HFFc6 (cell line): Measurements from ENCODE around the gene ENTPD6. TPM values are rescaled to one million over a fixed set of nuclear protein-coding genes. Genes with fewer than 3 reads are reported as not detected.

ENCODE experiments used
- DNase-seq: peaks from one replicate; pipeline ENCODE4 v3.0.0-alpha.2; 2018
- H3K27ac Mint-ChIP-seq: 2 replicates; pipeline ENCODE4 v1.8.0; 2020; ENCODE audit warnings: mild to moderate bottlenecking, mixed read lengths
- H3K27me3 Mint-ChIP-seq: 2 replicates; pipeline ENCODE4 v1.8.0; 2021; ENCODE audit warnings: mild to moderate bottlenecking, moderate library complexity, mixed read lengths; ENCODE audit not compliant: insufficient read depth
- H3K36me3 Mint-ChIP-seq: 2 replicates; pipeline ENCODE4 v1.8.0; 2021; ENCODE audit warnings: low read depth, mixed read lengths
- H3K4me1 Mint-ChIP-seq: 2 replicates; pipeline ENCODE4 v1.8.0; 2020; ENCODE audit warnings: low read depth, mixed read lengths
- H3K4me3 Mint-ChIP-seq: 2 replicates; pipeline ENCODE4 v1.8.0; 2020; ENCODE audit warnings: mild to moderate bottlenecking, moderate library complexity, mixed read lengths
- H3K9me3 Mint-ChIP-seq: 2 replicates; pipeline ENCODE4 v1.8.0; 2020; ENCODE audit warnings: mild to moderate bottlenecking, mixed read lengths
- total RNA-seq, 6 experiments: library from RNA; stranded (reverse); fragmentation: NEBNext Ultra II Directional; extraction: Animal tissue kit (Norgen Biotek cat#: 25700); gene quantifications; 2 replicates in 1 of 6; 3 replicates in 5 of 6; pipeline ENCODE4 v1.2.3, GENCODE V29; 2021
- TF ChIP-seq, protein P1 (sequence below): fragments of 200-600 bp; sonication (generic); IDR thresholded peaks from 2 replicates; pipeline ENCODE4 v1.5.0; 2021; ENCODE audit warnings: antibody characterized with exemption, mild to moderate bottlenecking

The ENTPD6 gene
- total RNA-seq, 6 experiments from 2014 or later, result 46.2 to 53.2 (median 51.6) TPM

DNA sequence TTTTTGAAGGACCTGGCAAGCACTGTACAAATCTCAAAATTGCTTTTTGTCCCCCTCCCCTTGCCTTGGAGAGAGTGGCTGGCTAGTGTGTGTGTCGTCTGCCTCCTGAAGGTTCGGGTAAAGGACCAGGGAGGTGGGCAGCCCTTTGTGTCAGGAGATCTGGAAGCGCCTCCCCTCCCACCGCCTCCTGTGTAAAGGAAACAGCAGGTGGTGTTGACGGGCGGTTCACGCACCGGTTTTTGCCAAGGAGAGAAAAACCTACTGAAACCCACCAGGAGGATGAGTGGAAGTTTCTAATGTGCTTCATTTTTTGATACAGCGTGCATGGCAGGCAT lies 1.2 kb downstream of the ENTPD6 start:
- H3K4me1 Mint-ChIP-seq, result peaks cover 46% of the 10 kb centered on the region
- H3K4me3 Mint-ChIP-seq, result peak overlapping the region; percentile 97
- no peaks in the 10 kb centered on the region; the same call in 1 of the 2 replicates for H3K36me3 Mint-ChIP-seq
- TF ChIP-seq, protein P1, sequence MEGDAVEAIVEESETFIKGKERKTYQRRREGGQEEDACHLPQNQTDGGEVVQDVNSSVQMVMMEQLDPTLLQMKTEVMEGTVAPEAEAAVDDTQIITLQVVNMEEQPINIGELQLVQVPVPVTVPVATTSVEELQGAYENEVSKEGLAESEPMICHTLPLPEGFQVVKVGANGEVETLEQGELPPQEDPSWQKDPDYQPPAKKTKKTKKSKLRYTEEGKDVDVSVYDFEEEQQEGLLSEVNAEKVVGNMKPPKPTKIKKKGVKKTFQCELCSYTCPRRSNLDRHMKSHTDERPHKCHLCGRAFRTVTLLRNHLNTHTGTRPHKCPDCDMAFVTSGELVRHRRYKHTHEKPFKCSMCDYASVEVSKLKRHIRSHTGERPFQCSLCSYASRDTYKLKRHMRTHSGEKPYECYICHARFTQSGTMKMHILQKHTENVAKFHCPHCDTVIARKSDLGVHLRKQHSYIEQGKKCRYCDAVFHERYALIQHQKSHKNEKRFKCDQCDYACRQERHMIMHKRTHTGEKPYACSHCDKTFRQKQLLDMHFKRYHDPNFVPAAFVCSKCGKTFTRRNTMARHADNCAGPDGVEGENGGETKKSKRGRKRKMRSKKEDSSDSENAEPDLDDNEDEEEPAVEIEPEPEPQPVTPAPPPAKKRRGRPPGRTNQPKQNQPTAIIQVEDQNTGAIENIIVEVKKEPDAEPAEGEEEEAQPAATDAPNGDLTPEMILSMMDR, result no peak
- peaks cover 9% of the 10 kb centered on the region for H3K27me3 Mint-ChIP-seq
- H3K9me3 Mint-ChIP-seq, result no peaks in the 10 kb centered on the region
- no peak overlapping the region for H3K27ac Mint-ChIP-seq
- DNase-seq, result no peak

DNA sequence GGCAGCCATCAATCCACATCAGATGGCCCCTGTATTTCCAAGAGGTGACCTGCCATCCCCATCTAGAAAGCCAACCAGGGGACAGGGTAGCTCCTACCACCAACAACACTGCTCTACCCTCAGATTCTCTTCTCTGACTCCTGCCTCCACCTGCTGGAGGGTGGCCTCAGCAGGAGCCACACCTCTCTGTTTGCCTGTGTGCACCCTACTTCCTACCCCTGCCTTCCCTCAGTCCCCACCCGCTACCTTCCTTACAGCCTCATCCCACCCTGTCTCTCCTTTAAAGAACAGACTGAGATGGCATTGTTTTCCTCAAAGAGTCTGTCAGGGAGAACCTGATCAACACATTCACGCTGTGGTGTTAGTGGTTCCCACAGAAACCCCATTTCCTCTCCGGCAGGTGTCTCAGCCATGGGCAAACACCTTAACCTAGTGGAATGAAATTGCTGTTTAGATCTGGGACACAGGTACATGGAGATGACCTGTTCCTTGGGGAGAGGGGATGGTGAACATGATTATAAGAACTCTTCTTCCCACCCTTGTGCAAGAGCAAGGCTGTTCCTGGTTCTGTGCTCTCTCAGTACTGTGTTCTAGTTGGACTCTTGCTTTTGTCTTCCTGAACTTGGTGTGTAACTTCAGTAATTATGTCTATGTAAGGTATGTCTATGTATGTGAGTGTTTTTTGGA lies 1.8 kb downstream of the ENTPD6 start:
- H3K4me1 Mint-ChIP-seq, result peaks cover 46% of the 10 kb centered on the region
- DNase-seq, result no peak
- H3K4me3 Mint-ChIP-seq, result peak overlapping the region; percentile 97
- no peak overlapping the region for H3K27ac Mint-ChIP-seq
- H3K9me3 Mint-ChIP-seq, result no peaks in the 10 kb centered on the region
- peaks cover 5% of the 10 kb centered on the region for H3K27me3 Mint-ChIP-seq
- H3K36me3 Mint-ChIP-seq, result no peaks in the 10 kb centered on the region; the same call in 1 of the 2 replicates
- TF ChIP-seq, protein P1, result no peak

DNA sequence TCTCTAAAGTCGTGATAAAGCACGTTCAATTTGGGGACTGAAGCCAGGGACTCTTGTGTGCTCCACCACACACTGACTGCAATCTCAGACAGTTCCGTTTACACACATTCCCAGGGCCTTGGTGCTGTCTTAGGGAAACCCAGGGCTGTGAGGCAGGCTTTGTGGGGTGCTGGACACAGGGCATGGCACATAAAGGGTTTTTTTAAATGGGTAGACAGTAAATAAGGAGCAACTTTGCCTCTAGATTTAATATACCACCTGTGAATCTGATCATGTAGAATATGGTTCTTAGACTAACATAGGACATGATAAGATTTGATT lies 2.3 kb downstream of the ENTPD6 start:
- TF ChIP-seq, protein P1, result no peak
- no peak for DNase-seq
- H3K4me1 Mint-ChIP-seq, result peaks cover 46% of the 10 kb centered on the region

DNA sequence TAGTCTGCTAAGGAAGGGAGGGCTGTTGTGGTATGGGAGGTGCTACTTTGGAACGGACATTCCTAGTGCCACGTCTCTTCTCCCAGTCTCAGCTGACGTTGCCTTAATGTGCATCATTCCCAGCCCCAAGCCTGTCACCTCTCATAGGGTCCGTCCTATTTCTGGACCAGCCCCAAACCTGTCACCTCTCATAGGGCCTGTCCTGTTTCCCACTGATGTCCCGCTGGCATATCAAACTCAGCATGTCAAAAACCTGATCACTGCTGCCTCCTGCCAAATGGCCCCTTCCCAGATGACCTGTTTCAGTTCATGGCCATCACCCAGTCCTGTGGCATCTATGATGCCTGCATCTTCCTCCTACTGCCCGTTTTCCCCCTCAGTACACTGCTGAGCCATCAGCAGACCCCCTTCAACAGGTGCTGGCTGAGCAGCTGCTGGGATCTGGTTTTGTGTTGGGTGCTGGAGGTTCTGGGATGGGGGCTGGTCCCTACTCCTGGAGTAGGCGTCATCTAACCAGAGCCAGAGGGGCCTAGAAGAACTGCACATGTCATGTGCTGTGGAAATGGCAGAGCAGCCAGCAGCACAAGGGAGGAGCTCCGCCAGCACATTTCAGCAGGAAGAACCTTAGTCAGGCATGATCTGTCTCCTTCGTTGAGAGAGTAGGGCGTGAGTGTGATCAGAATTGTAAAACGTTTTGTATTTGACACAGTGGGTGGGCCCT lies 3.3 kb downstream of the ENTPD6 start:
- no peak overlapping the region; the same call in 1 of the 2 replicates for H3K27ac Mint-ChIP-seq
- no peak for DNase-seq
- H3K27me3 Mint-ChIP-seq, result no peaks in the 10 kb centered on the region
- TF ChIP-seq, protein P1, result no peak
- H3K36me3 Mint-ChIP-seq, result no peaks in the 10 kb centered on the region; the same call in 1 of the 2 replicates
- H3K4me1 Mint-ChIP-seq, result peaks cover 46% of the 10 kb centered on the region
- H3K9me3 Mint-ChIP-seq, result no peaks in the 10 kb centered on the region
- no peak overlapping the region for H3K4me3 Mint-ChIP-seq

More for the DNA sequence above, 2.3 kb downstream of the ENTPD6 start:
- H3K27me3 Mint-ChIP-seq, result peaks cover 5% of the 10 kb centered on the region
- no peaks in the 10 kb centered on the region for H3K9me3 Mint-ChIP-seq
- no peak overlapping the region for H3K27ac Mint-ChIP-seq
- no peaks in the 10 kb centered on the region; the same call in 1 of the 2 replicates for H3K36me3 Mint-ChIP-seq
- no peak overlapping the region for H3K4me3 Mint-ChIP-seq

DNA sequence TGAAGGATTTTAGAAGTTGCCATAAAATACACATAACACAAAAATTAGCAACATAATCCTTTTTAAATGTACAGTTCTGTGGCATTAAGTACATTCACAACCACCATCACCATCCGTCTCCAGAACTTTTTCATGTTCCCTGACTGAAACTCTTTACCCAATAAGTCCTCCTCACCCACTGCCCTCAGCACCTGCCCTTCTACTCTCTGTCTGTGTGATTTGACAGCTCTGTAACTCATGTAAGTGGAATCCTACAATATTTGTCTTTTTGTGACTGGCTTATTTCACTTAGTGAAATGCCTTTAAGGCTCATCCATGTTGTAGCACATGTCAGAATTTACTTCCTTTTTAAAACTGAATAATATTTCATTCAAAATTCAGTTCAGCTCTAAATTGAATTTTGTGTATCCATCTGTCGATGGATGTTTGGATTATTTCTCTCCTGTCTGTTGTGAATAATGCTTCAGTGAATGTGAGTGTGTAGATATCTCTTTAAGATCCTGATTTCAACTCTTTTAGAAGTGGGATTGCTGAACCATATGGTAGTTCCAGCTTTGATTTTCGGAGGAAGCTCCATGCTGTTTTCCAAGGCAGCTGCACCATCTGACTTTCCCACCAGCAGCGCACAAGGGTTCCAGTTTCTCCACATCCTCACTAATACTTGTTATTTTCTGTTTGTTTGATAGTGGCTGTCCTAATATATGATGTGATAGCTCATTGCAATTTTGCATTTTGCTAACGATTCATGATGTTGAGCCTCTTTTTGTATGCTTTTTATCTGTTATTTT lies 4.2 kb downstream of the ENTPD6 start:
- Mint-ChIP-seq H3K36me3 (no peaks in the 10 kb centered on the region; the same call in 1 of the 2 replicates), H3K27ac (no peak overlapping the region), H3K4me3 (no peak overlapping the region), H3K27me3 (no peaks in the 10 kb centered on the region), H3K9me3 (no peaks in the 10 kb centered on the region), H3K4me1 (peaks cover 47% of the 10 kb centered on the region)
- TF ChIP-seq, protein P1, result no peak
- DNase-seq, result no peak
